Upper lobe of left lung (tissue), 4 donors: ENCODE results near the gene SEMA7A.

ENCODE experiments used
- CTCF ChIP-seq, 6 experiments: fragments of 450-650 bp in 4 of 6; fragments of 200-600 bp in 2 of 6; sonication (generic) in 2 of 6; IDR thresholded peaks; one replicate each; pipeline ENCODE4 v1.5.1; 2016 to 2019; ENCODE audit warnings: antibody characterized with exemption in 6 of 6
- EP300 ChIP-seq, 4 donors: sonication (generic); formaldehyde crosslinking; IDR thresholded peaks; one replicate each; pipeline ENCODE4 v1.5.1; 2017; ENCODE audit warnings: antibody characterized with exemption in 4 of 4, control low read depth in 2 of 4
- POLR2A ChIP-seq, 4 donors: fragments of 450-650 bp; IDR thresholded peaks; one replicate each; pipeline ENCODE4 v1.5.1; 2016 to 2017; ENCODE audit warnings: antibody characterized with exemption in 4 of 4, mild to moderate bottlenecking in 2 of 4

- TF ChIP-seq POLR2A (IDR thresholded peaks at IDR 0.05), result no peak
- TF ChIP-seq CTCF (IDR thresholded peaks at IDR 0.05), result no peak
- TF ChIP-seq EP300 (IDR thresholded peaks at IDR 0.05), result no peak
Observed at GRCh38 chr15:74418575-74419338, 15.0 kb downstream of the SEMA7A start.
